SJSA1 (cell line): Measurements from ENCODE around the gene GPR107. TPM values are rescaled to one million over a fixed set of nuclear protein-coding genes. Genes with fewer than 3 reads are reported as not detected.
"Not testable (repeated sequence)": the region's sequence is repeated elsewhere in the genome, so short reads cannot be mapped to it uniquely, and the experiment has no call there.

Experiments used
- DNase-seq, 2 experiments: peaks; one replicate each; pipeline ENCODE4 v3.0.0-alpha.2; 2015 to 2020; ENCODE audit warnings: low spot score in 2 of 2, low read depth in 1 of 2
- H3K27ac ChIP-seq: fragments of 250-450 bp; sonication (Bioruptor Pico); 2 replicates; pipeline ENCODE4 v1.5.1; 2020; ENCODE audit warnings: mild to moderate bottlenecking, moderate library complexity
- H3K27me3 ChIP-seq: fragments of 250-450 bp; sonication (Bioruptor Pico); replicated peaks from 2 replicates; pipeline ENCODE4 v1.5.1; 2020; ENCODE audit warnings: mild to moderate bottlenecking, moderate library complexity
- H3K36me3 ChIP-seq: fragments of 250-450 bp; sonication (Bioruptor Pico); 2 replicates; pipeline ENCODE4 v1.5.1; 2020; ENCODE audit warnings: mild to moderate bottlenecking
- H3K4me1 ChIP-seq: fragments of 250-450 bp; sonication (Bioruptor Pico); replicated peaks from 2 replicates; pipeline ENCODE4 v1.6.1; 2021; ENCODE audit warnings: mild to moderate bottlenecking
- H3K4me3 ChIP-seq: fragments of 250-450 bp; sonication (Bioruptor Pico); 2 replicates; pipeline ENCODE4 v1.5.1; 2020; ENCODE audit warnings: mild to moderate bottlenecking
- H3K9me3 ChIP-seq: fragments of 250-450 bp; sonication (Bioruptor Pico); replicated peaks from 2 replicates; pipeline ENCODE4 v1.5.1; 2020; ENCODE audit warnings: mild to moderate bottlenecking
- total RNA-seq: library from RNA; depleted of rRNA; stranded (reverse); fragments of >200 nt; shearing (Covaris generic); gene quantifications from 2 replicates; pipeline ENCODE4 v1.2.3, GENCODE V29; 2014; rRNA removed

GPR107 gene
- 16.1 and 25.5 TPM in 2 replicates for total RNA-seq

DNA sequence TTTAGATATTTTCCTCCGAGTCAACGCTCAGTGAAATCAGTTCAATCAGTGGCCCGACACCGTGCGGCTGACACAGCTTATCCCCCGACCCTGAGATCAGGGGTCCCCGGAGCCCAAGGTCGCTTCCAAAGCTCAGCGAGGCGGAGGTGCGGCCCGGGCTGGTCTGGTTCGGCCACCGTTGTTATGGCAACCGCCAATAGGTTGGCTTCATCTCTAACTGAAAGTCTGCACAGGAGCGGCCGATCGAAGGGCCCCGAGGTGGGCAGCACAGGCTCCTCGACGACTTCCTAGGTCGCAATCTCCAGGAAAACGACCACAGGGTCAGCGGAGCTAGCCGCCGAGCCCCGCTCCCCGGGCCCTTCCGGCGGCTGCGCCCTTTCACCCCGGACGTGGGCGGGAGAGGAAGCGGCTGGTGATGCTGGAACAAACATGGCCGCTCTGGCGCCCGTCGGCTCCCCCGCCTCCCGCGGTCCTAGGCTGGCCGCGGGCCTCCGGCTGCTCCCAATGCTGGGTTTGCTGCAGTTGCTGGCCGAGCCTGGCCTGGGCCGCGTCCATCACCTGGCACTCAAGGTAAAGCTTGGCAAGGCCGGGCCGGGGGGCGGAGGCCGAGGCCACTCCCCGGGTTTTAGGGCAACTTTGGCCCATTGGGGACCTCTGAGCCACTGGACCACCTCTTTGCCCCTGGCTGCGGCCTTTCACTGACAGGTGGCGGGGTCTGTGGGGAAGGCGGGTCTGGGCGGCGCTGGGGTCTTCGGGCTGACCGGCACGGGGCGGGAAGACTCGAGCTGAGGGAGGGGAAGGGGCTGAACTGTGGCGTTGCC is at the start of gene GPR107:
TSS of gene GPR107 (plus strand) at position 403 of the 821 bp plus-strand sequence. CDS start at position 430, 27 bp downstream.
- Histone ChIP-seq H3K27me3 (no peaks in the 10 kb centered on the region), H3K9me3 (no peaks in the 10 kb centered on the region), H3K4me3 (peak within 1 kb of the TSS; percentile 88), H3K36me3 (peaks cover 7% of the 10 kb centered on the region), H3K27ac (peak within 1 kb of the TSS; percentile 76), H3K4me1 (peaks cover 16% of the 10 kb centered on the region)
- DNase-seq, result peak; percentile 67 to 80

DNA sequence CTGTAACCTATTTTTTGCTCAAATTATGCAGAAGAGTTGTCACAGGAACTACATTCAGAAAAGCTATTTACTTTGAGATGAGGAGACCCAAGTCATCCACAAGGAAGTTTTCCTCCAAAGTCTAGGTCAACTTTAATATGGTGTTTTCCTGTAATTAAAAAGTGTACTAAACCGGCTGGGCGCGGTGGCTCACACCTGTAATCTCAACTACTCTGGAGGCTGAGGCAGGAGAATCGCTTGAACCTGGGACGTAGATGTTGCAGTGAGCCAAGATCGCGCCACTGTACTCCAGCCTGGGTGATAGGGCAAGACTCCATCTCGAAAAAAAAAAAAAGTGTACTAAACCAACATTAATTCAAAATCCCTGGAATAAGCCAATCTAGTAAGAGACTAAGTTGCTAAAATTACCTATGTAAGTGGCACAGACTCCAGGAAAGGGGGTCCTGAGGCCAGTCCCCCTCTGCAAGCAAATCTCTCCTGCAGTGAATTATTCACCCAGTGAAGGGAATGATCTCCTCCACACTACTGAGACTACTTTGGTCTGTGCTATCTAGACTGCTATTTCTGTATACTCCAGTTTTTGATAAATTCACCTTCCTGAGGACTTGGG is 49.7 kb upstream of the GPR107 start:
- peaks cover 10% of the 10 kb centered on the region for H3K4me1 ChIP-seq
- no peaks in the 10 kb centered on the region for H3K36me3 ChIP-seq
- no peak overlapping the region for H3K27ac ChIP-seq
- no peak overlapping the region for H3K4me3 ChIP-seq
- no peak for DNase-seq
- no peaks in the 10 kb centered on the region for H3K27me3 ChIP-seq
- no peaks in the 10 kb centered on the region for H3K9me3 ChIP-seq

- H3K27ac ChIP-seq, DNase-seq, H3K36me3 ChIP-seq, H3K4me3 ChIP-seq, H3K4me1 ChIP-seq, H3K27me3 ChIP-seq, H3K9me3 ChIP-seq: not testable (repeated sequence)
These were observed 46.8 kb upstream of the GPR107 start for GRCh38 chr9:130006952-130007351.

GRCh38 chr9:130008538-130008937 is 45.2 kb upstream of the GPR107 start:
- Histone ChIP-seq H3K9me3 (no peaks in the 10 kb centered on the region), H3K27me3 (no peaks in the 10 kb centered on the region), H3K36me3 (no peaks in the 10 kb centered on the region), H3K27ac (no peak overlapping the region), H3K4me1 (peaks cover 10% of the 10 kb centered on the region), H3K4me3 (no peak overlapping the region)
- DNase-seq, result no peak

DNA sequence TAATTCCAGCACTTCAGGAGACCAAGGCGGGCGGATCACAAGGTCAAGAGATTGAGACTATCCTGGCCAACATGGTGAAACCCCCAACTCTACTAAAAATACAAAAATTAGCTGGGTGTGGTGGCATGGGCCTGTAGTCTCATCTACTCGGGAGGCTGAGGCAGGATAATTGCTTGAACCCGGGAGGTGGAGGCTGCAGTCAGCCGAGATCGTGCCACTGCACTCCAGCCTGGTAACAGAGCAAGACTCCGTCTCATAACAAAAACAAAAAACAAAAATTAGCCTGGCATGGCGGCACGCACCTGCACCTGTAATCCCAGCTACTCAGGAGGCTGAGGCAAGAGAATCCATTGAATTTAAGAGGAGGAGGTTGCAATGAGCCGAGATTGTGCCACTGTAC is 44.2 kb upstream of the GPR107 start:
- H3K27ac ChIP-seq, H3K9me3 ChIP-seq, H3K4me3 ChIP-seq, DNase-seq, H3K4me1 ChIP-seq, H3K36me3 ChIP-seq, H3K27me3 ChIP-seq: not testable (repeated sequence)

GRCh38 chr9:130010151-130010988 is 43.3 kb upstream of the GPR107 start:
- no peak for DNase-seq
- Histone ChIP-seq H3K27ac (no peak overlapping the region), H3K36me3 (no peaks in the 10 kb centered on the region), H3K4me1 (peaks cover 10% of the 10 kb centered on the region), H3K27me3 (no peaks in the 10 kb centered on the region), H3K9me3 (no peaks in the 10 kb centered on the region), H3K4me3 (no peak overlapping the region)

GRCh38 chr9:130013326-130013725 is 40.4 kb upstream of the GPR107 start:
- Histone ChIP-seq H3K36me3 (peaks cover 3% of the 10 kb centered on the region; the same call in 1 of the 2 replicates), H3K9me3 (peaks cover 3% of the 10 kb centered on the region; the same call in 1 of the 2 replicates), H3K4me3 (no peak overlapping the region), H3K4me1 (peaks cover 14% of the 10 kb centered on the region), H3K27me3 (no peaks in the 10 kb centered on the region), H3K27ac (no peak overlapping the region)
- no peak for DNase-seq

- H3K4me1 ChIP-seq, result peaks cover 14% of the 10 kb centered on the region
- DNase-seq, result no peak
- peaks cover 3% of the 10 kb centered on the region; the same call in 1 of the 2 replicates for H3K36me3 ChIP-seq
- no peaks in the 10 kb centered on the region for H3K27me3 ChIP-seq
- H3K4me3 ChIP-seq, result no peak overlapping the region
- peaks cover 3% of the 10 kb centered on the region; the same call in 1 of the 2 replicates for H3K9me3 ChIP-seq
- no peak overlapping the region for H3K27ac ChIP-seq
These were observed 38.2 kb upstream of the GPR107 start for GRCh38 chr9:130015353-130016019.

DNA sequence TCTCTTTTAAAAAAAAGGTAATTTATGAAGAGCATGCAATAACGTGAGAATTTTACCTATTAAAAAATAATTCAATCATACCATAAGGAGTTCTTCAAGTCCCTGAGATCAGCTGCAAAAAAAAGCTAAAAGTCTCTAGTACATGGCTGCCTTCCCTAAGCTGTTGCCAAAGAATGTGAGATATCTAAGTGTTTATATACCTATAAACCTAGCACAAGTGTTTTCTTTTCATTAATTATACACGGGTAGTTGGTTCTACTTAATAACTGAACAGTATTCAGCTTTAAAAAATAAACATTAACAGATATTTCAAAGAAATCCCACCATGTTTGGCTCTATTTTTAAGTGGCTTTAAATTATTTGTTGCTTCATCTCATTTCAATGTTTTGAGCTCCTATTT is 36.6 kb upstream of the GPR107 start:
- Histone ChIP-seq H3K36me3 (peaks cover 3% of the 10 kb centered on the region; the same call in 1 of the 2 replicates), H3K4me1 (peaks cover 23% of the 10 kb centered on the region), H3K27ac (peak overlapping the region; percentile 60), H3K27me3 (no peaks in the 10 kb centered on the region), H3K9me3 (peaks cover 3% of the 10 kb centered on the region; the same call in 1 of the 2 replicates), H3K4me3 (no peak overlapping the region)
- no peak for DNase-seq

DNA sequence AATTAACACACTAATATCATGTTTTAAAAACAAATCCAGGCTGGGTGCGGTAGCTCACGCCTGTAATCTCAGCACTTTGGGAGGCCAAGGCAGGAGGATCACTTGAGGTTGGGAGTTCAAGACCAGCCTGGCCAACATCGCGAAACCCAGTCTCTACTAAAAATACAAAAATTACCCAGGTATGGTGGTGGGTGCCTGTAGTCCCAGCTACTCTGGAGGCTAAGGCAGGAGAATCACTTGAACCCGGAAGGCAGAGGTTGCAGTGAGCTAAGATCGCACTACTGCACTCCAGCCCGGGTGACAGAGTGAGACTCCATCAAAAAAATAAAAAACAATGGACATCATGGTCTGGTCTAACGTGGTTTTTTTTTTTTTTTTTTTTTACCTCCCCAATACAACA is 36.2 kb upstream of the GPR107 start:
- H3K9me3 ChIP-seq, H3K36me3 ChIP-seq, DNase-seq, H3K4me3 ChIP-seq, H3K27ac ChIP-seq, H3K27me3 ChIP-seq: not testable (repeated sequence)
- peaks cover 23% of the 10 kb centered on the region for H3K4me1 ChIP-seq

DNA sequence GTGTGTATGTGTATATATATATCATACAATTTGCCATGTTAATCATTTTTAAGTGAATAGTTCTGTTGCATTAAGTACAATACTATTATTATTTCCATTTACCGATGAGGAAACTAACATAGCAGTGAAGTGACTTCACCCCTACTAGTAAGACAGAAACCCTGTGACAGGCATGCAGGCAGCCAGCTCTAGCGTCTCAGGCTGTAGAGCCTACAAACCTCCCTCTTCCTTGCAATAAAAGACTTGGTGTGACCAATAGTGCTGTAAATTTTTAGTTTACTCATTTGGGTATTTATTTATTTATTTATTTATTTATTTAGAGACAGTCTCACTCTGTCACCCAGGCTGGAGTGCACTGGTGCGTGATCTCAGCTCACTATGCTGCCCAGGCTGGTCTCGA is 35.4 kb upstream of the GPR107 start:
- Histone ChIP-seq H3K4me1 (peaks cover 30% of the 10 kb centered on the region), H3K27ac (no peak overlapping the region), H3K9me3 (peaks cover 3% of the 10 kb centered on the region; the same call in 1 of the 2 replicates), H3K27me3 (no peaks in the 10 kb centered on the region), H3K4me3 (no peak overlapping the region), H3K36me3 (peaks cover 3% of the 10 kb centered on the region; the same call in 1 of the 2 replicates)
- no peak for DNase-seq

DNA sequence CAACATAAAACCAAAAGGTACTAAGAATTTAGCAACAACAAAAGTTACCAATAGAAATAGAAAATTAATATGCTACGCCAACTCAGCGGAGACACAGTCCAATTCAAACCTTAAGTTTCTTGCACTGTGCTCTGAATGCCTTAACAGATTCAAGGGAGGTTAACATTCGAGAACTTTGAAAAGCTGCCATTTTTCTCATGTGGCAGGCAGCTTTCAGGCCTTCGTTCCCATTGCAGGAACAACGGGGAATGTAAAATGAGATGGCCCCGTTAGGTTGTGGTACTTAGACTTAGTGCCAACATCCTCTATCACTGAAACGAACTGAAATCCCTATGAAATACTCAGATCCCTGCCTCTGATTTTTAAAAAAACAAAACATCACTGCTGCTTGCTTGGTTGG is 33.1 kb upstream of the GPR107 start:
- Histone ChIP-seq H3K9me3 (peaks cover 3% of the 10 kb centered on the region; the same call in 1 of the 2 replicates), H3K27me3 (no peaks in the 10 kb centered on the region), H3K36me3 (peaks cover 3% of the 10 kb centered on the region; the same call in 1 of the 2 replicates), H3K27ac (no peak overlapping the region), H3K4me1 (peaks cover 54% of the 10 kb centered on the region), H3K4me3 (no peak overlapping the region)
- no peak for DNase-seq

DNA sequence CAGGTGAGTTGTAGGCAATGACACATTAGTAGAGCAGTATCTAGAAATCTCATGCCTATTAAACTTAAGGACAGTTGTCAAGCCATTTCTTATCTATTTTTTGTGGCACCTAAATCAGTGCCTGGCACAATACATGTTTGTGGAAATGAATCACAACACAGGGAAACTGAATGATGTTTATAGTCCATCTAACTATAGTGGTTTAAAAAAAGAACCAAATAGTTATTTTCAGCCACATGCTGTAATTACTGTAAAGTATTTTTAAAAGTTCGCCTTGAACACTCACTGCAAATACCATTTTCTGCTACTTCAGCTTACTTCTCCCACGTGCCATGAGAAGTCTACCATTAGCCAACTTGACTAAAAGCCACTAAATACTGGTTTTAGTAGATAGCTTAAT is 32.6 kb upstream of the GPR107 start:
- DNase-seq, result no peak
- Histone ChIP-seq H3K27me3 (no peaks in the 10 kb centered on the region), H3K9me3 (peaks cover 3% of the 10 kb centered on the region; the same call in 1 of the 2 replicates), H3K27ac (no peak overlapping the region), H3K36me3 (peaks cover 2% of the 10 kb centered on the region), H3K4me1 (peaks cover 59% of the 10 kb centered on the region), H3K4me3 (no peak overlapping the region)
